HUES48 (cell line): ENCODE results near the gene SPEM2.

Source experiments
- H3K27ac ChIP-seq: one replicate; pipeline ENCODE4 v1.7.0; 2013; ENCODE audit warnings: low read depth, low read length, inconsistent platforms
- H3K27me3 ChIP-seq: 2 replicates; pipeline ENCODE4 v1.6.1; 2013; ENCODE audit warnings: mild to moderate bottlenecking, low read length; ENCODE audit not compliant: control insufficient read depth, insufficient read depth
- H3K36me3 ChIP-seq: 2 replicates; pipeline ENCODE4 v1.6.1; 2013; ENCODE audit warnings: low read length; ENCODE audit not compliant: control insufficient read depth, insufficient read depth
- H3K4me1 ChIP-seq: 2 replicates; pipeline ENCODE4 v1.6.1; 2013; ENCODE audit warnings: mild to moderate bottlenecking, low read length; ENCODE audit not compliant: control insufficient read depth, insufficient read depth
- H3K4me3 ChIP-seq: 2 replicates; pipeline ENCODE4 v1.5.1; 2013; ENCODE audit warnings: mild to moderate bottlenecking, low read depth, low read length
- H3K9ac ChIP-seq: 2 replicates; pipeline ENCODE4 v1.6.1; 2013; ENCODE audit warnings: mild to moderate bottlenecking, low read depth, low read length, moderate library complexity
- H3K9me3 ChIP-seq: 2 replicates; pipeline ENCODE4 v1.6.1; 2013; ENCODE audit warnings: low read length; ENCODE audit not compliant: control insufficient read depth, insufficient read depth

Gene SPEM2

DNA sequence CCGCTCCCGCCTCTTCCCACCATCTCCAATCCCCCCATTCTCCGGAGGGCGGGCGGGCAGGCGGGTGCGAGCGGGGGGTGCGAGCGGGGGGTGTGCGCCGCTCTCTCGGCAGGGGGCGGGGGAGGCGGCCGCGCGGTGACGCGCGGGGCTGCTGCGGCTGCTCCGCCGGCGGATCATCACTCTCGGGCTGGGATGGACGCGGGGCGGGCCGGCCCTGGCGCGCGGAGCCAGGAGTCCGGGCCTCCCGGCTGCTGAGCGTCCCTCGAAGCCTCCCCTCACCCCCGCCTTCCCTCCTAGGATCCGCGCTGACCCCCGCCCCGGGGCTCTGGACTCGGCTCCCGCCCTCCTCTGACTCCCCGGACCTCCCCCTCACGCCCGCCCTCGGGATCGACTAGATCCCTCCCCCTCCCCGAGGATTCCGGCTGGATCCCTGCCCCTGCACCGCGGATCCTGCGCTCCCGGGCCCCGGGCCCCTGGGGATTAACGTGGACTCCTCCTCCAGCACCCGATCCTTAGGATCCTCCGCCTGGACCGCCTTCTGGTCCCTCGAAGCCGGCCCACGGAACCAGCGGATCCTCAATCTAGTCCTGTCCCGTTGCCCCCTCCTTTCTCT is 20.6 kb upstream of the SPEM2 start:
- Histone ChIP-seq H3K9ac (peak overlapping the region; percentile 54; the same call in 1 of the 2 replicates), H3K4me1 (peaks cover 13% of the 10 kb centered on the region; the same call in 1 of the 2 replicates), H3K9me3 (no peaks in the 10 kb centered on the region), H3K36me3 (peaks cover 15% of the 10 kb centered on the region), H3K27ac (peak overlapping the region; percentile 63), H3K27me3 (no peaks in the 10 kb centered on the region), H3K4me3 (peak overlapping the region; percentile 81)

DNA sequence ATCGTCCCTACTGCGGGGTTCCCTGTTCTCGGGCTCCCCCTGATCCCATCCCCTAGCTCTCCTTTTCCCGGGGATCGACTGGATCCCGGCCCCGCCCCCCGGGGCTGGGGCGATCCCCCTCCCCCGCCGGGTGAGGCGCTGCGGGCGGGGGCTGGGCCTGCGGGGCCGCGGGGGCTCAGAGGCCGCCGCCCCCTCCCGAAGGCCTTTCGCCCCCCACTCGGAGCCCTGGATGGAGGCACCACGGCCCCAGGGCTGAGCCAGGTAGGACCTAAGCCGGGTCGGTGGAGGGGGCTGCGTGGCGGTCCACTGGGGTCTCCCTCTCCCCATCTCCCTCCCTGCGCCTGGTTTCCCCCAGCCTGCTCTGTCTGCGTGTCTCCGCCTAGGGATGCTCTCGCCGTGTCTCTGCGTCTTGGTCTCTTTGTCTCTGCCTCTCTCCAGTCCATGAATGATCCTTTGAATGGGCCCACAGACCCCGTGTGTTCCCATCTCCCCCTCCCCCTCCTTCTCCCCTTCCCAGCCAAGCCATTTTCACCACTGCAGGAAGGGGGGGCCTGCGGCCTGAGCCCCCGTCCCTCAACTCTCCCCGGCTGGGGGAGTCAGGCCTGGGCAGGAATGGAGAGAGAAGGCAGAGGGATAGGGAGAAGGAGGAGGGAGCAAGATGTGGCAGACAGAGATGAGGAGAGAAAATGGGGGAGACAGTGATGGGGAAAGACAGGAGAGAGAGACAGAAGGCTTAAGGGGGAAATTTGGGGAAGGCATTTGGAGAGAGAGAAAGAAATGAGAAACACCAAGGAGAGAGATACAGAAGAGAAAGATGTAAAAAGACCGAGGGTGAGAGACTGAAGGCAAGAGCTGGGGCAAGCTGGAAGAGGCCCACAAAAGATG is 19.8 kb upstream of the SPEM2 start:
- peak overlapping the region; percentile 54; the same call in 1 of the 2 replicates for H3K9ac ChIP-seq
- peak overlapping the region; percentile 81 for H3K4me3 ChIP-seq
- peaks cover 13% of the 10 kb centered on the region; the same call in 1 of the 2 replicates for H3K4me1 ChIP-seq
- peaks cover 22% of the 10 kb centered on the region for H3K36me3 ChIP-seq
- no peaks in the 10 kb centered on the region for H3K27me3 ChIP-seq
- H3K9me3 ChIP-seq, result no peaks in the 10 kb centered on the region
- peak overlapping the region; percentile 63 for H3K27ac ChIP-seq

DNA sequence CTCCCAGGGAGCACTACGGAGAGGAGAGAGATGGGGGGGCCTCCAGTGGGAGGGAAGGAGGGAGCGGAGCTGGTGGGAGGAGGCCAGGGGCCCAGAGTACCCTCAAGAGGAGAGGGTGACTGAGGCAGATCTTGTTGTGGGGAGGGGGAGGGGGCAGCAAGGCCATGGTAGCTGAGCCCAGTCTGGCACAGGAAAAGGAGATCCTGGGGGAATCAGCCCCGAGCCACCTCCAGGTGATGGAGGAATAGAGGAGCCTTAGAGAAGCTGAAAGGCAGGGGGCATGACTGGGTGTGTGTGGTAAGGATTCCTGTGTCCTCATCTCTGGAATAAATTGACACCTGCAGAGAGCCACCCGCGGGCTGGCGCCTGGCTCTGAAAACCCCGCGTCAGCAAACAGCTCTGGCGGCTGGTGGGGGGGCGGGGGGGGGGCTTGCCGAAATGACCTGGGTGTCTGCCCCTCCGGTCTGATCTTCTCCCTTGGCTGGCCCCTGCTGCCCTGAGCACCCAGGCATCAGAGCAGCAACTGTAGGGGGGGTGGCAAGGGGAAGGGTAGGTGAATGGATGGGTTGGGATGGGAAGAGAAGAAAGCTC is 19.1 kb upstream of the SPEM2 start:
- no peaks in the 10 kb centered on the region for H3K27me3 ChIP-seq
- peak overlapping the region; percentile 81 for H3K4me3 ChIP-seq
- H3K4me1 ChIP-seq, result peaks cover 13% of the 10 kb centered on the region; the same call in 1 of the 2 replicates
- H3K36me3 ChIP-seq, result peaks cover 25% of the 10 kb centered on the region
- no peak overlapping the region for H3K9ac ChIP-seq
- no peaks in the 10 kb centered on the region for H3K9me3 ChIP-seq
- H3K27ac ChIP-seq, result no peak overlapping the region

DNA sequence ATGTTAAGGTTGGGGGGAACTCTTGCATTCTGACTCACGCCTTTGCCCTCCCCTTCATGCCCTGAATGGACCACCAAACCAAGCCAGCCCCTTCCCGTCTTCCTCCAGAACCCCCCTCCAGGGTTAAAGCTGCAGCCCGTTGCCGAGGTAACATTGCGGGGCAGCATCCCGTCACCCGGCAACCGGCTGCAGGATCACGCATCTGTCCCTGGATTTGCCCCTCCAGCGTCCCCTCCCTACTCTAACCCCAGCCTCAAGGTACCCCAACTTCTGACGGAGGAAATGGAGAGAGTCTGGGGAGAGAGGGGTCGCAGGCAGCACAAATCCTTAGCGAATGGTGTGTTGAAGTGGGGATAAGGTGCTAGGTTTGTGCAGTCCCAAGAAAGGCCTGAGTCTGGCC is 18.3 kb upstream of the SPEM2 start:
- no peaks in the 10 kb centered on the region for H3K27me3 ChIP-seq
- no peaks in the 10 kb centered on the region for H3K9me3 ChIP-seq
- peaks cover 13% of the 10 kb centered on the region; the same call in 1 of the 2 replicates for H3K4me1 ChIP-seq
- no peak overlapping the region for H3K27ac ChIP-seq
- peaks cover 25% of the 10 kb centered on the region for H3K36me3 ChIP-seq
- no peak overlapping the region for H3K9ac ChIP-seq
- H3K4me3 ChIP-seq, result no peak overlapping the region; the same call in 1 of the 2 replicates

DNA sequence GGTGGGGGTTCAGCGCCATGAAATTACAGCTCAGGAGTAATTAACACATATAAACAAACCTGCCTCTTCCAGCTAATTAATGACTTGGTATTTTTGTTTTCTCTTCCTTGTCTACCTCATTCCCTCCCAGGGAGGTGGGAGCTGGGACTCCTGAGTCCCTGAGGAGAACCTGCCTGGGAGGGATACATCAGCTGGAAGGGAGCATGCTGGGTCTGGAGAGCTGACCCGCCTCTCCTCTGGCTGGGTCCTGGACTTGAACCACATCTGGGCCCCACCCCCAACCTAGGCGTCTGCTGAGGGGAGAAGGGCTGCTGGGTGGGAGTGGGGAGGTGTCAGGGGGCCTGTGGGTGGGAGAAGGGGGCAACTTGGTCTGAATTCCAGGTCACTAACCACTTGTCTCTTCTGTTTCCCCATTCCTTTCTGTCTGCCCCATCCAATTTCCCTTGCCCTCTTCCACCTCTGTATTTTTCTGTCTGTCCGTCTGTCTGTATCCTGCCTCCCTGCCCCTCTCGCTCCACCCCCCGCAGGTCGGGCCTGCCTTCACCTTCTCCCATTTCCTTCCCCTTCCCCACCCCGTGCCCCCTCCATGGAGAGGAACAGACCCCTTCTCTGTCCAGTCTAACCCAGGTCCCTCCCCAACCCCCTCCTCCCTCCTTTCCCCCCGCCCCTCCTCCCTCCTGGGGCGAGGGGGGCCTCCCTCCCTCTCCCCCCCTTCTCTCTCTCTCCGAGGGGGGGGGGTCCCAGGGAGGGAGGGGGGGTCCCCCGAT is 17.7 kb upstream of the SPEM2 start, which contains the start of gene NLGN2:
Gene NLGN2, plus strand, starts transcription at position 361 of the 767 bp plus-strand sequence. CDS start 411 bp downstream, outside the sequence.
- Histone ChIP-seq H3K27me3 (no peaks in the 10 kb centered on the region), H3K27ac (no peak within 1 kb of the TSS), H3K9ac (peak within 1 kb of the TSS; percentile 36; the same call in 1 of the 2 replicates), H3K9me3 (no peaks in the 10 kb centered on the region), H3K4me3 (peak within 1 kb of the TSS; percentile 46), H3K4me1 (peaks cover 12% of the 10 kb centered on the region; the same call in 1 of the 2 replicates), H3K36me3 (peaks cover 25% of the 10 kb centered on the region)

DNA sequence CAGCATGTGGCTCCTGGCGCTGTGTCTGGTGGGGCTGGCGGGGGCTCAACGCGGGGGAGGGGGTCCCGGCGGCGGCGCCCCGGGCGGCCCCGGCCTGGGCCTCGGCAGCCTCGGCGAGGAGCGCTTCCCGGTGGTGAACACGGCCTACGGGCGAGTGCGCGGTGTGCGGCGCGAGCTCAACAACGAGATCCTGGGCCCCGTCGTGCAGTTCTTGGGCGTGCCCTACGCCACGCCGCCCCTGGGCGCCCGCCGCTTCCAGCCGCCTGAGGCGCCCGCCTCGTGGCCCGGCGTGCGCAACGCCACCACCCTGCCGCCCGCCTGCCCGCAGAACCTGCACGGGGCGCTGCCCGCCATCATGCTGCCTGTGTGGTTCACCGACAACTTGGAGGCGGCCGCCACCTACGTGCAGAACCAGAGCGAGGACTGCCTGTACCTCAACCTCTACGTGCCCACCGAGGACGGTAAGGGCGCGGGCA is 17.1 kb upstream of the SPEM2 start:
- no peak overlapping the region for H3K27ac ChIP-seq
- H3K9ac ChIP-seq, result peak overlapping the region; percentile 36; the same call in 1 of the 2 replicates
- no peaks in the 10 kb centered on the region for H3K27me3 ChIP-seq
- peak overlapping the region; percentile 46 for H3K4me3 ChIP-seq
- no peaks in the 10 kb centered on the region for H3K9me3 ChIP-seq
- peaks cover 6% of the 10 kb centered on the region; the same call in 1 of the 2 replicates for H3K4me1 ChIP-seq
- peaks cover 25% of the 10 kb centered on the region for H3K36me3 ChIP-seq

DNA sequence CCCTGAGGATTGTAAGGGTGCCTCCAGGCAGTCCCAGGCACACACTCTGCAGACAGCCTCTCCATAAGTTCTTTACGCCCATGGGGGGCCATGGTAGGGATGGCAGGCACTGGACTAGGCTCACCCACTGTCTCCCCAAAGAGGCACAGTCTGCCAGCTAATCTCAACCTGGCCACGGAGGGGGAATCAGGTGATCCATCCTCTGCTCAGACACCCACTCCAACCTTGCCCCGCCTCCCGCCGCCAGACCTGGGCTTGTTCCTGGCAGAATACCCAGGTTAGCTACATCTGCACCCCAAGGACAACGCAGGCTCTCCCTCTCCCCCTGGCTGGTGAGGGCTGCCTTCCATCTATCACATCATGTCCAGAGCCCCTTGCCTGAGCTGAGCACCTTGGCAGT is 16.6 kb upstream of the SPEM2 start:
- H3K4me3 ChIP-seq, result peak overlapping the region; percentile 46; the same call in 1 of the 2 replicates
- H3K9me3 ChIP-seq, result no peaks in the 10 kb centered on the region
- H3K9ac ChIP-seq, result no peak overlapping the region
- no peak overlapping the region for H3K27ac ChIP-seq
- peaks cover 25% of the 10 kb centered on the region for H3K36me3 ChIP-seq
- H3K27me3 ChIP-seq, result no peaks in the 10 kb centered on the region
- peaks cover 6% of the 10 kb centered on the region; the same call in 1 of the 2 replicates for H3K4me1 ChIP-seq

DNA sequence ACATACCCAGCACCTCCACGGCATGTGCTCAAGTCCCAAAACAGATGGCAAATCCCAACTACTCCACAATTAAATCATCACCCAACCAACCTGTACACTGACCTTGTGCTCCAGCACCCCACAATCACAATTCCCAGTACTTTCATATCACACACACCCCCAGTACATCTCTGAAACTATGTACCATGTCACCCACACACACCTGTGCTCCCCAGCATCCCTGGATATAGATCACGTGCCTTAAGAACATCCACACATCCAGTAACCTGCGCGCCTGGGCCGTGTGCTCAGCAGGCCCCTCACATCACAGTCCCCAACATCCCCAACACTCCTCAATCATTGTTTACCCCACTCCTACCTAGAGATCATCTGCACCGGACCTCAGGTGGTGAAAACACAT is 15.7 kb upstream of the SPEM2 start:
- Histone ChIP-seq H3K9me3 (no peaks in the 10 kb centered on the region), H3K4me1 (peaks cover 6% of the 10 kb centered on the region; the same call in 1 of the 2 replicates)

DNA sequence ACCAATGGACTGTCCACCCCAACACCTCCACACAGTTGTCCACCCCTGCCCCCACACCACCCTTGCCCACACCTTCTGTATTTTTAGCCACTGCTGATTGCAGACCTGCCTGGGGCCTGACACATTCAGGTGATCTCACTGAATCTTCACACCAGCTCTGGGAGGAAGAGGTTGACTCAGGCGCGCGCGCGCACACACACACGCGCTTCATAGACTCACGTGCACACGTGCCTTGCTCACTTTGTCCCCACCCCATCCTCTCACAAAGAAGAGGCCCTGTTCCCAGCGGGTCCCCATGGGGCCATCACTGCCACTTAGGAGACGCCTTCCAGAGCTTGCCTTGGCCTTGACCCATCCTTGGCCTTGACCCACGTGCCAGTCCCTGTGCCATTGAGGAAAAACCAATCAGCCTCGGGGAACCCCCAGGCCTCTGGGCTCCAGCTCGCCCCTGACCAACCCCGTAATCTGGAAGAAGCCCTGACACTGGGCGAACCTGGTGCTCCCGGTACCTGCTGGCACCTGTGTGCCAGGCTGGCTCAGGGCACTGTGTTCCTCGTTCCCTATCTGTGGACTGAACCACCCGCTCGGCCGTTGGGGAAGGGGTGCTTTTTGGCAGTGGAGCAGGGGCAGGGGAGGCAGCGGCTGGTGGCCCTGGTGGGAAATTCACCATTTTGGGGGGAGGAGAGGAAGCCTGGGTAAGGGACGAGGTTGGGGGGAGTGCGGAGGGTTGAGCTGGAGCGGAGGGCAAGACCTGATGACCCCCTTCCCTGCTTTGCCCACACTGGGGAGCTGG is 14.6 kb upstream of the SPEM2 start:
- Histone ChIP-seq H3K36me3 (peaks cover 41% of the 10 kb centered on the region), H3K27me3 (no peaks in the 10 kb centered on the region), H3K9ac (no peak overlapping the region), H3K27ac (no peak overlapping the region), H3K9me3 (no peaks in the 10 kb centered on the region), H3K4me1 (peaks cover 6% of the 10 kb centered on the region; the same call in 1 of the 2 replicates), H3K4me3 (no peak overlapping the region)

More for the DNA sequence above, 15.7 kb upstream of the SPEM2 start:
- peaks cover 30% of the 10 kb centered on the region for H3K36me3 ChIP-seq
- no peak overlapping the region for H3K4me3 ChIP-seq
- H3K27ac ChIP-seq, result no peak overlapping the region
- H3K9ac ChIP-seq, result no peak overlapping the region
- H3K27me3 ChIP-seq, result no peaks in the 10 kb centered on the region
